HepG2 (cell line): ENCODE data around the gene GRAMD1A. TPM values are rescaled to one million over a fixed set of nuclear protein-coding genes. Genes with fewer than 3 reads are reported as not detected.

Experiments
- ATAC-seq: fragments of 200-7000 bp; cut with Tn5 transposase; 3 replicates; pipeline ENCODE4 v1.9.1; 2020; ENCODE audit warnings: mild to moderate bottlenecking, moderate library complexity
- BruUV-seq: library from RNA; stranded (reverse); fragments of 400-500 nt; replicated peaks from 2 replicates; lab custom pipeline; 2021; lab: Mats Ljungman, UMichigan
- CTCF ChIA-PET: fragments of 300-600 bp; formaldehyde crosslinking; extraction: SDS; loops from one replicate; lab custom pipeline; 2021; ENCODE audit warnings: low total read pairs, inconsistent platforms, low intra/inter-chr PET ratio; lab: Yijun Ruan, JAX
- POLR2A ChIA-PET: fragments of 350-600 bp; sonication (Branson Sonifier 250); formaldehyde crosslinking; loops from one replicate; lab custom pipeline; 2020; ENCODE audit warnings: antibody characterized with exemption, inconsistent platforms; lab: Yijun Ruan, JAX
- DNase-seq: peaks from one replicate; pipeline ENCODE4 v3.0.0-alpha.2; 2015; ENCODE audit warnings: low spot score
- FAIRE-seq: peaks from 3 replicates; lab custom pipeline; 2011; peaks lifted over from hg19 to GRCh38; lab: Jason Lieb, UNC
- H2AFZ ChIP-seq: one replicate; pipeline ENCODE4 v1.6.1; 2011; ENCODE audit warnings: low read length, inconsistent platforms
- H3K27ac ChIP-seq: fragments of 300-600 bp; 3 replicates; pipeline ENCODE4 v1.8.0; 2011; ENCODE audit warnings: mixed run types, mild to moderate bottlenecking, mixed read lengths, low read length, inconsistent platforms; ENCODE audit not compliant: insufficient read depth; ENCODE audit errors: extremely low read length
- H3K27me3 ChIP-seq, 2 experiments: fragments of 200-600 bp in 1 of 2; 2 replicates in 1 of 2; 3 replicates in 1 of 2; pipeline versions ENCODE4 v1.6.0 to v1.8.0; 2011; ENCODE audit warnings: low read length in 2 of 2, mild to moderate bottlenecking in 2 of 2, moderate library complexity in 2 of 2, inconsistent platforms in 1 of 2; ENCODE audit not compliant: insufficient read depth in 2 of 2, control insufficient read depth in 1 of 2
- H3K36me3 ChIP-seq, 2 experiments: fragments of 200-600 bp in 1 of 2; replicated peaks in 1 of 2; 2 replicates in 1 of 2; 3 replicates in 1 of 2; pipeline versions ENCODE4 v1.5.1 to v1.8.0; 2011; ENCODE audit warnings: low read length in 2 of 2, inconsistent platforms in 1 of 2; ENCODE audit not compliant: insufficient read depth in 2 of 2, control insufficient read depth in 1 of 2
- H3K4me1 ChIP-seq: 2 replicates; pipeline ENCODE4 v1.5.1; 2012; ENCODE audit warnings: low read length, inconsistent platforms; ENCODE audit not compliant: insufficient read depth
- H3K4me2 ChIP-seq: 2 replicates; pipeline ENCODE4 v1.6.0; 2011; ENCODE audit warnings: low read depth, low read length, inconsistent platforms
- H3K4me3 ChIP-seq, 3 experiments: fragments of 200-600 bp in 1 of 3; sonication (generic), shearing (Covaris generic) in 1 of 3; replicated peaks in 1 of 3; 2 replicates each; pipeline ENCODE4 v1.5.1; 2011 to 2016; ENCODE audit warnings: low read length in 3 of 3, inconsistent platforms in 2 of 3, low read depth in 2 of 3, mild to moderate bottlenecking in 2 of 3, control low read depth in 1 of 3, mixed read lengths in 1 of 3; ENCODE audit not compliant: insufficient read depth in 1 of 3
- H3K79me2 ChIP-seq: one replicate; pipeline ENCODE4 v1.6.1; 2011; ENCODE audit warnings: low read length, inconsistent platforms; ENCODE audit not compliant: insufficient read depth
- H3K9ac ChIP-seq: 2 replicates; pipeline ENCODE4 v1.6.0; 2011; ENCODE audit warnings: mild to moderate bottlenecking, low read depth, low read length, inconsistent platforms; ENCODE audit not compliant: insufficient read depth
- H3K9me3 ChIP-seq: 2 replicates; pipeline ENCODE4 v1.5.1; 2012; ENCODE audit warnings: mild to moderate bottlenecking, low read length
- H4K20me1 ChIP-seq: 2 replicates; pipeline ENCODE4 v1.6.0; 2011; ENCODE audit warnings: inconsistent platforms, mild to moderate bottlenecking, low read length, moderate library complexity; ENCODE audit not compliant: insufficient read depth
- CHD4 ChIP-seq: fragments of 200-600 bp; sonication (generic); IDR thresholded peaks from 2 replicates; pipeline ENCODE4 v1.7.0; 2017; ENCODE audit warnings: mild to moderate bottlenecking, low read length, borderline replicate concordance
- CSRNP2 ChIP-seq: sonication (generic); formaldehyde crosslinking; conservative IDR thresholded peaks from 2 replicates; pipeline ENCODE4 v1.8.0; 2022; ENCODE audit warnings: low read depth, missing genetic modification reagents
- KDM2A ChIP-seq: sonication (generic); formaldehyde crosslinking; IDR thresholded peaks from 2 replicates; pipeline ENCODE4 v1.4.0; 2020; ENCODE audit warnings: low read depth, missing genetic modification reagents, borderline replicate concordance
- MEF2D ChIP-seq: sonication (generic); formaldehyde crosslinking; IDR thresholded peaks from 2 replicates; pipeline ENCODE4 v1.5.1; 2020; ENCODE audit warnings: mild to moderate bottlenecking, missing genetic modification reagents
- PAF1 ChIP-seq: IDR thresholded peaks from 2 replicates; pipeline ENCODE4 v1.6.1; 2016; ENCODE audit warnings: missing genetic modification reagents, missing compliant biosample characterization
- POLR2A ChIP-seq, 2 experiments: IDR thresholded peaks; 2 replicates each; pipeline ENCODE4 v1.6.1; 2011; ENCODE audit warnings: low read depth in 2 of 2, low read length in 2 of 2, mild to moderate bottlenecking in 1 of 2, moderate library complexity in 1 of 2; ENCODE audit not compliant: insufficient read depth in 1 of 2
- RAD51 ChIP-seq: fragments of 450-650 bp; IDR thresholded peaks from 2 replicates; pipeline ENCODE4 v1.6.1; 2016; ENCODE audit warnings: borderline replicate concordance
- SAFB2 ChIP-seq: sonication (generic); formaldehyde crosslinking; IDR thresholded peaks from 2 replicates; pipeline ENCODE4 v1.5.1; 2020; ENCODE audit warnings: missing genetic modification reagents, low read depth, mild to moderate bottlenecking, borderline replicate concordance
- SUZ12 ChIP-seq: fragments of 150-350 bp; IDR thresholded peaks from 2 replicates; pipeline ENCODE4 v1.6.1; 2014; ENCODE audit warnings: low read depth, low read length
- ZMYM2 ChIP-seq: sonication (generic); formaldehyde crosslinking; IDR thresholded peaks from 2 replicates; pipeline ENCODE4 v1.8.0; 2022; ENCODE audit warnings: mild to moderate bottlenecking, missing genetic modification reagents
- ZNF329 ChIP-seq: sonication (generic); formaldehyde crosslinking; IDR thresholded peaks from 2 replicates; pipeline ENCODE4 v1.9.0; 2021; ENCODE audit warnings: low read depth, mild to moderate bottlenecking, missing genetic modification reagents
- ZNF512B ChIP-seq: sonication (generic); formaldehyde crosslinking; IDR thresholded peaks from 2 replicates; pipeline ENCODE4 v1.5.1; 2020; ENCODE audit warnings: missing genetic modification reagents, mild to moderate bottlenecking, borderline replicate concordance
- ZNF629 ChIP-seq: sonication (generic); formaldehyde crosslinking; conservative IDR thresholded peaks from 2 replicates; pipeline ENCODE4 v1.5.0; 2020; ENCODE audit warnings: missing genetic modification reagents
- ZNF720 ChIP-seq: sonication (generic); formaldehyde crosslinking; IDR thresholded peaks from 2 replicates; pipeline ENCODE4 v1.4.0; 2020; ENCODE audit warnings: missing genetic modification reagents
- ZNF770 ChIP-seq: sonication (generic); formaldehyde crosslinking; IDR thresholded peaks from 2 replicates; pipeline ENCODE4 v1.5.0; 2020; ENCODE audit warnings: mild to moderate bottlenecking, missing genetic modification reagents
- ZNF782 ChIP-seq: sonication (generic); formaldehyde crosslinking; IDR thresholded peaks from 2 replicates; pipeline ENCODE4 v1.4.0; 2020; ENCODE audit warnings: missing genetic modification reagents, mild to moderate bottlenecking, borderline replicate concordance
- ZSCAN29 ChIP-seq: sonication (generic); formaldehyde crosslinking; conservative IDR thresholded peaks from 2 replicates; pipeline ENCODE4 v1.4.0; 2020; ENCODE audit warnings: mild to moderate bottlenecking, missing genetic modification reagents
- ZZZ3 ChIP-seq: sonication (generic); formaldehyde crosslinking; IDR thresholded peaks from 2 replicates; pipeline ENCODE4 v1.4.0; 2020; ENCODE audit warnings: missing genetic modification reagents, mild to moderate bottlenecking, borderline replicate concordance
- WGBS: methylation state at CpG from one replicate; pipeline ENCODE4 v1.1.6; 2017; ENCODE audit warnings: low lambda C conversion rate; 5-methylcytosine and 5-hydroxymethylcytosine counted together
- in situ Hi-C: cut with HindIII; loops from 2 replicates; pipeline ENCODE4 v1.10.0; 2017; ENCODE audit warnings: low pct_unique_long_range_greater_than_20kb; ENCODE audit not compliant: extremely low pct_ligation_motif_present
- intact Hi-C: fragments of 100-400 bp; cut with micrococcal nuclease; formaldehyde crosslinking; loops from one replicate; pipeline ENCODE4 v1.10.0; 2022; ENCODE audit not compliant: unreplicated experiment
- polyA plus RNA-seq, 8 experiments: library from polyadenylated mRNA; depleted of rRNA in 3 of 8; stranded (reverse) in 7 of 8; unstranded in 1 of 8; fragments of >200 nt; fragmentation: Illumina TruSeq in 4 of 8; extraction: Trizol in 4 of 8; gene quantifications; 2 replicates each; pipeline versions ENCODE4 v1.2.1 to v1.2.3, GENCODE V29; 2011 to 2016; ENCODE audit warnings: low read depth in 4 of 8, missing spikeins in 1 of 8, mixed read lengths in 1 of 8; ENCODE audit not compliant: insufficient read depth in 1 of 8
- total RNA-seq, 5 experiments: library from RNA; depleted of rRNA; stranded (reverse); fragments of >200 nt; fragmentation: Illumina TruSeq; extraction: Trizol; gene quantifications; 2 replicates each; pipeline ENCODE4 v1.2.3, GENCODE V29; 2016; ENCODE audit warnings: low read depth in 1 of 5

Gene GRAMD1A
- total and polyA plus RNA-seq, 2 of the 13 experiments (the other 11 are each of a cell fraction or from before 2014, with no cell fraction given): 14.7 to 181 TPM

GRCh38 chr19:35063940-35064818, 64.1 kb downstream of the GRAMD1A start:
- Histone ChIP-seq H2AFZ (no peak overlapping the region), H3K9me3 (no peaks in the 10 kb centered on the region), H3K4me3 (no peak overlapping the region), H3K79me2 (no peaks in the 10 kb centered on the region), H3K4me1 (peaks cover 20% of the 10 kb centered on the region), H4K20me1 (peaks cover 3% of the 10 kb centered on the region; the same call in 1 of the 2 replicates), H3K36me3 (no peaks in the 10 kb centered on the region), H3K4me2 (no peak overlapping the region), H3K27me3 (no peaks in the 10 kb centered on the region), H3K27ac (no peak overlapping the region), H3K9ac (no peak overlapping the region)
- FAIRE-seq: no peak
- intact Hi-C loops: no loop called here
- CTCF ChIA-PET: no interaction called here
- POLR2A ChIA-PET: no interaction called here
- BruUV-seq: TSS peak; percentile 35
- ATAC-seq: no peak
- in situ Hi-C loops: no loop called here
- DNase-seq: no peak
- WGBS: 33% methylated on average over 10 of the region's 10 CpGs
- no peak for TF ChIP-seq ZSCAN29
- TF ChIP-seq ZNF512B (CRISPR knock-in tag): no peak
- TF ChIP-seq ZNF720: no peak
- TF ChIP-seq ZNF770 (CRISPR knock-in tag): peak; percentile 91
- 0 out of 2 replicates have a peak, but pooled peaks have one; percentile 49 for TF ChIP-seq CHD4
- peak; percentile 64; the same call in 1 of the 2 replicates for TF ChIP-seq PAF1
- TF ChIP-seq POLR2A (IDR thresholded peaks at IDR 0.05; ENCODE audit: insufficient read depth in 1 of 2, low read depth in 2 of 2, low read length in 2 of 2): 0 out of 4 replicates have a peak, but pooled peaks have one; percentile 7 to 13
- TF ChIP-seq KDM2A: 0 out of 2 replicates have a peak, but pooled peaks have one; percentile 64
- TF ChIP-seq ZMYM2 (CRISPR knock-in tag): no peak
- TF ChIP-seq MEF2D (CRISPR knock-in tag): no peak
- TF ChIP-seq RAD51: peak; percentile 34; the same call in 1 of the 2 replicates
- no peak for TF ChIP-seq ZNF782 (CRISPR knock-in tag)
- no peak for TF ChIP-seq SUZ12
- no peak for TF ChIP-seq SAFB2
- no peak for TF ChIP-seq CSRNP2
- TF ChIP-seq ZNF329 (CRISPR knock-in tag): no peak
- peak; percentile 92 for TF ChIP-seq ZNF629 (CRISPR knock-in tag)
- no peak for TF ChIP-seq ZZZ3 (CRISPR knock-in tag)
